Subcutaneous adipose tissue (tissue), 4 donors: ENCODE data around the gene RNF115. TPM values are rescaled to one million over a fixed set of nuclear protein-coding genes. Genes with fewer than 3 reads are reported as not detected.

ENCODE experiments used
- total RNA-seq, 4 donors: library from RNA; depleted of rRNA; stranded (reverse); fragments of >200 nt; gene quantifications; one replicate each; pipeline ENCODE4 v1.1.0, GENCODE V29; 2016
- TF ChIP-seq, protein P1 (sequence below): fragments of 450-650 bp; IDR thresholded peaks from one replicate; pipeline ENCODE4 v1.5.1; 2016; ENCODE audit warnings: low read depth, mild to moderate bottlenecking, control low read depth, antibody characterized with exemption, moderate library complexity

The RNF115 gene
- total RNA-seq, 4 donors from 2014 or later: 17.0 to 33.7 (median 25.6) TPM

DNA sequence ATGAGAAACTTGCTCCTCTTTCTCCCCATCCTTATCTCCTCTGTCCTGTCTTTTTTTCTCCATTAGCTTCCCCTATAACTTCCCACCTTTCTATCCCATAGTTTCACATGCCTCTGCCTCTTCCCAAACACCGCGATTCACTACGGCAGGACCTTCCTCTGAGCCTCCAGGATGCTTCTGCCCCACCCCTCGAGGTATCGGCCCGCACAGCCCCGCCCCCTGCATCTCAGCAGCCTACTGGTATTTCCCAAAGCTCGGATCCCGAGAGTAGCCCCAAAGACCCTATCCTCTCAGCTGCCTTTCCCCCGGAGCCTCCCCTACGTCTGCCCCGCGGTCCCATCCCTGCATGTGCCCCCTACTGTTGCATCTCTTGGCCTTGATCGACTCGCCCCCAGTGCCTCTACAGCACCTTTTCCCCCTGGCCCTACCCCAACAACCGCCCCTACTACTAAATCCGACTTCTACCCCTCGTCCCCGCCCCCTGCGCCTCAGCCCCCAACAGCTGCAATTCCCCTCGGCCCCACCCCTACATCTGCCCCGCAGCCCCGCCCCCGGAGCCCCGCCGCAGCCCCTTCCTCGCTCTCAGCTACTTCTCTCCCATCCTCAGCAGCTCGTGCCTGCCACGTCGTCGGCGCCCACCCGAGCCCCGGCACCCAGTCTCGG, 34.5 kb upstream of the RNF115 start:
- TF ChIP-seq, protein P1, sequence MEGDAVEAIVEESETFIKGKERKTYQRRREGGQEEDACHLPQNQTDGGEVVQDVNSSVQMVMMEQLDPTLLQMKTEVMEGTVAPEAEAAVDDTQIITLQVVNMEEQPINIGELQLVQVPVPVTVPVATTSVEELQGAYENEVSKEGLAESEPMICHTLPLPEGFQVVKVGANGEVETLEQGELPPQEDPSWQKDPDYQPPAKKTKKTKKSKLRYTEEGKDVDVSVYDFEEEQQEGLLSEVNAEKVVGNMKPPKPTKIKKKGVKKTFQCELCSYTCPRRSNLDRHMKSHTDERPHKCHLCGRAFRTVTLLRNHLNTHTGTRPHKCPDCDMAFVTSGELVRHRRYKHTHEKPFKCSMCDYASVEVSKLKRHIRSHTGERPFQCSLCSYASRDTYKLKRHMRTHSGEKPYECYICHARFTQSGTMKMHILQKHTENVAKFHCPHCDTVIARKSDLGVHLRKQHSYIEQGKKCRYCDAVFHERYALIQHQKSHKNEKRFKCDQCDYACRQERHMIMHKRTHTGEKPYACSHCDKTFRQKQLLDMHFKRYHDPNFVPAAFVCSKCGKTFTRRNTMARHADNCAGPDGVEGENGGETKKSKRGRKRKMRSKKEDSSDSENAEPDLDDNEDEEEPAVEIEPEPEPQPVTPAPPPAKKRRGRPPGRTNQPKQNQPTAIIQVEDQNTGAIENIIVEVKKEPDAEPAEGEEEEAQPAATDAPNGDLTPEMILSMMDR: no peak

- TF ChIP-seq, protein P1: no peak
Measured at GRCh38 chr1:145857170-145857569, 33.3 kb upstream of the RNF115 start.

DNA sequence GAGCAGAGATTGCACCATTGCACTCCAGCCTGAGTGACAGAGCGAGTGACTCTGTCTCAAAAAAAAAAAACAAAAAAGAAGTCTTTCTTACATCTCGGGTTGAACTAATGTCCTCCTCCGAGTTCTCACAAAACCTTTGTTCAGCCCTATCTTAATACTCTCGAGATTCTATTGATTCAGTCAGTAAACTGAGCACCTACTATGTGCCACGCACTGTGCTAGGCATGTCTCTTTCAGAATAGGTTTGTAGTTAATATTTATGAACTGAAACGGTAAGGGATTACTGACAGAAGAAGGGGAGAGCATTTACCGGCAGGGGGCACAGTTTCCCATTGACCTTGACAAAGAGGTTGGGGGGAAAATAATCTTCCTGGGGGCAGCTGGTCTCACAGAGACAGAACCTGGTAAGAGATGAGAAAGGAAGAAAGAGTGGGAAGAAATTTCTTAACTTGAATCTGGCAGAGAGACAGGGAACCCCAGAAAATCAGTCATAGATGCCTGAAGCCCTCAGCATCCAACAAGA, 31.6 kb upstream of the RNF115 start:
- TF ChIP-seq, protein P1: no peak

GRCh38 chr1:145849356-145850160, 25.7 kb upstream of the RNF115 start:
- TF ChIP-seq, protein P1: no peak

DNA sequence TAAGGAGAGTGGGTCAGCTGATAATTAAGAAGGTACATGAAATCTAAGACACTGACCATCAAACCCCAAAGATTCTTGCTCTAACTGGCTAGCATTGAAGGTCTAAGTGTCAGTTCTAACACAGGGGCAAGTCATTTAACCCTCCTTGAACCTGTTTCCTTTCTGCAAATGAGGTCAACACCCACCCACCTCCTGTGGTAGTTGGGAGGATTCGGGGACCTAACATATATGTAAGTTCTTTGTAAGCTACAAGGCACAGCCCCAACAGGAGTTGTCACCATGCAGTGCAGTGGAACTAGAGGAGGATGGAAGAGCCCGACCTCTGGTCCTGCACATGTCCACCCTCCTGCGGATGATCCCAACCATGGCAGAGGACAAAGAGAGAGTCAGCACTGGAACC, 23.9 kb upstream of the RNF115 start:
- TF ChIP-seq, protein P1: no peak

DNA sequence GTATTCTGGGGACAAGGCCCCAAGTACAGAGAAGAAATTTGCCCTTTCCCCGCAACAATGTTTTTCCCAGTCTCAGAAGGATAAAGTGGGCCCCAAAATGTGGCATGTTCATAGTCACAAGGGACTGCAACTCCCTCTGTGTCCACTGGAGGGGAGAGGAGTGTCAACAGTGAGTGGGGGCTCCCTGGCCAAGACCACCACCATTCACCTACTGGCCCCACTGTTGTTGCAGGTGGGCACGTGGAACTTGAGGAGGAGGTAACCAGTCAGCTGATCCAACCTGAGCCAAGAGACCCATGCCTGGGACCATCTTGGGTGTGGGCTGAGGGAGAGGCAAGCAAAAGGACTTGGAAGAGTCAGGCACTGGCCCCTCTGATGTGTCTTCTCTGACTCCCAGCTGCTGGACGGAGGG, 22.3 kb upstream of the RNF115 start:
- TF ChIP-seq, protein P1: no peak

GRCh38 chr1:145845514-145846161, 21.7 kb upstream of the RNF115 start, which contains the start of gene NUDT17:
TSS of gene NUDT17 (plus strand) at chr1:145845630. CDS start at chr1:145845641, 11 bp downstream.
- TF ChIP-seq, protein P1: no peak
